ENCODE measurements around the gene TIMM10. TPM values are rescaled to one million over a fixed set of nuclear protein-coding genes. Genes with fewer than 3 reads are reported as not detected.

Gene TIMM10, protein sequence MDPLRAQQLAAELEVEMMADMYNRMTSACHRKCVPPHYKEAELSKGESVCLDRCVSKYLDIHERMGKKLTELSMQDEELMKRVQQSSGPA
- 10 to 100 TPM; 26.2 to 43.0 (median 40.1) TPM for total RNA-seq

GRCh38 chr11:57530596-57531507 lies at the start of gene TIMM10:
Gene TIMM10 (minus strand): TSS chr11:57530754. CDS start chr11:57530189, 565 bp downstream.
- WGBS: 1% methylated on average over 24 of the region's 49 CpGs
- Histone ChIP-seq H3K27me3 (no peaks in the 10 kb centered on the region), H3K36me3 (peaks cover 4% of the 10 kb centered on the region), H3K4me1 (peaks cover 20% of the 10 kb centered on the region), H3K27ac (peak within 1 kb of the TSS; percentile 76), H3K9me3 (no peaks in the 10 kb centered on the region), H3K4me3 (peak within 1 kb of the TSS; percentile 80)
- peak; percentile 97 to 98 for DNase-seq (ENCODE audit: low spot score in 2 of 2)
- TF ChIP-seq, protein P1, sequence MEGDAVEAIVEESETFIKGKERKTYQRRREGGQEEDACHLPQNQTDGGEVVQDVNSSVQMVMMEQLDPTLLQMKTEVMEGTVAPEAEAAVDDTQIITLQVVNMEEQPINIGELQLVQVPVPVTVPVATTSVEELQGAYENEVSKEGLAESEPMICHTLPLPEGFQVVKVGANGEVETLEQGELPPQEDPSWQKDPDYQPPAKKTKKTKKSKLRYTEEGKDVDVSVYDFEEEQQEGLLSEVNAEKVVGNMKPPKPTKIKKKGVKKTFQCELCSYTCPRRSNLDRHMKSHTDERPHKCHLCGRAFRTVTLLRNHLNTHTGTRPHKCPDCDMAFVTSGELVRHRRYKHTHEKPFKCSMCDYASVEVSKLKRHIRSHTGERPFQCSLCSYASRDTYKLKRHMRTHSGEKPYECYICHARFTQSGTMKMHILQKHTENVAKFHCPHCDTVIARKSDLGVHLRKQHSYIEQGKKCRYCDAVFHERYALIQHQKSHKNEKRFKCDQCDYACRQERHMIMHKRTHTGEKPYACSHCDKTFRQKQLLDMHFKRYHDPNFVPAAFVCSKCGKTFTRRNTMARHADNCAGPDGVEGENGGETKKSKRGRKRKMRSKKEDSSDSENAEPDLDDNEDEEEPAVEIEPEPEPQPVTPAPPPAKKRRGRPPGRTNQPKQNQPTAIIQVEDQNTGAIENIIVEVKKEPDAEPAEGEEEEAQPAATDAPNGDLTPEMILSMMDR (IDR thresholded peaks at IDR 0.05): no peak
- TF ChIP-seq POLR2AphosphoS5 (IDR thresholded peaks at IDR 0.05): peak in 1 of 3 donors; percentile 61

DNA sequence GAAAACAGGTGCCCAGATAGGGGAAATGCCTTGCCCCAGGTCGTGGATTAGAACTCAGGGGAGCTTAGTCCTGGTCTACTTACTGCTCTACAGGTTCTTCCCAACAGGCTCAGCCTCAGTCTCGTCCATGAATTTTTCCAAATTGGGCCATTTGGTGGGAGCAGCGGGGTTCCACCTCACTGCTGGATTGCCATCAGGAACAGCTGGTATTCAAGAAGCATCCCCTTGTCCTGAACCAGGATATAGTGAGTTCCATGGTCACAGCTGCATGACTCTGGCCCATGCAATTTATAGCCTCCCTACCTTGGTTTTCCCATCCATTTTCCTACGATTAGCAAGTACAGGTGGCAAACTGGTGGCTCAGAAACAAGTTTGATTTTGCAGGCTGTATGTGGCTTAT lies 43.5 kb upstream of the TIMM10 start:
- TF ChIP-seq EP300 (IDR thresholded peaks at IDR 0.05): no peak
- TF ChIP-seq POLR2A (IDR thresholded peaks at IDR 0.05): no peak
- TF ChIP-seq, protein P1 (IDR thresholded peaks at IDR 0.05): no peak
- TF ChIP-seq POLR2AphosphoS5 (IDR thresholded peaks at IDR 0.05): no peak
- Histone ChIP-seq H3K9me3 (no peaks in the 10 kb centered on the region), H3K27me3 (no peaks in the 10 kb centered on the region), H3K27ac (no peak overlapping the region), H3K4me1 (peaks cover 9% of the 10 kb centered on the region), H3K36me3 (no peaks in the 10 kb centered on the region), H3K4me3 (no peak overlapping the region)
- whole genome bisulfite sequencing: 71% methylated on average over 4 of the region's 4 CpGs
- no peak for DNase-seq (ENCODE audit: low spot score in 2 of 2)

DNA sequence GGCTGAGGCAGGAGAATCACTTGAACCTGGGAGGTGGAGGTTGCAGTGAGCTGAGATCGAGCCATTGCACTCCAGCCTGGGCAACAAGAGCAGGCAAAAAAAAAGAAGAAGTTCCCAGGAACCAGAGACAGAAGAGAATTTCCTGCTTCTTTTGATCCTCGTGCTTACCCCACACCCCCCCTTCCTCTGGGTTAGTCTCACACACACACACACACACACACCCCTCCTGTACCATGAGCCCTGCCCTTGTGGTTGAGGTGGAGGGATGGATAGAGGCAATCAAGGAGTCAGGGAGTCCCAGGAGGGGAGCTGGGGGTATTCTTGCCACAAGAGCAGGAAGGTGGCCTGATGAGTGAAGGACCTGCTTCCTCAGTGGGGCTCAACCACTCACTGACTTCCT lies 41.1 kb upstream of the TIMM10 start:
- no peaks in the 10 kb centered on the region for H3K9me3 ChIP-seq
- peaks cover 25% of the 10 kb centered on the region for H3K4me1 ChIP-seq
- no peaks in the 10 kb centered on the region for H3K36me3 ChIP-seq
- H3K27me3 ChIP-seq: no peaks in the 10 kb centered on the region
- DNase-seq (ENCODE audit: low spot score in 2 of 2): no peak
- TF ChIP-seq EP300 (IDR thresholded peaks at IDR 0.05): no peak
- H3K4me3 ChIP-seq: no peak overlapping the region
- no peak overlapping the region for H3K27ac ChIP-seq
- 49% methylated on average over 2 of the region's 2 CpGs for WGBS

DNA sequence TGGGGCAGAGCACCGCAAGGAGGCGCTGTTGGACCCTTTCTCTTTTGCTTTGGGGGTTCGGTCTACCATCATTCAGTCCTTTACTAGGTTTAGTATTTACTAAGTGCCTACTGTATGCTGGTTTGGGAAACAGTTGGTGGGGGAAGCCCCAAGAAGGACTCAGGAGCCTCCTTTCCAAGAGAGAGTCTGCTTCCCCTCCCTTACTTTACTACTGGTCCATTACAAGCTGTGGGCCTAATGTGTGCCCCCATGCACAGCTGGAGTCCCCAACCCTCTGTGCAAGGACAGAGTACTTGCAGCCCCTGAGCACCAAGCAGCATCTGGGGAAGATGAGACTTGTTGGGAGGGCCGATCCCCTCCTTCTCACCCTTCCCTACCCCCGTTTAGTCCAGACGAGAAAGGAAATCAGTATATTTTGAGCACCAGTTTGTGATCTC lies 37.8 kb upstream of the TIMM10 start:
- peak in 1 of 2 donors; percentile 87 for DNase-seq (ENCODE audit: low spot score in 2 of 2)

DNA sequence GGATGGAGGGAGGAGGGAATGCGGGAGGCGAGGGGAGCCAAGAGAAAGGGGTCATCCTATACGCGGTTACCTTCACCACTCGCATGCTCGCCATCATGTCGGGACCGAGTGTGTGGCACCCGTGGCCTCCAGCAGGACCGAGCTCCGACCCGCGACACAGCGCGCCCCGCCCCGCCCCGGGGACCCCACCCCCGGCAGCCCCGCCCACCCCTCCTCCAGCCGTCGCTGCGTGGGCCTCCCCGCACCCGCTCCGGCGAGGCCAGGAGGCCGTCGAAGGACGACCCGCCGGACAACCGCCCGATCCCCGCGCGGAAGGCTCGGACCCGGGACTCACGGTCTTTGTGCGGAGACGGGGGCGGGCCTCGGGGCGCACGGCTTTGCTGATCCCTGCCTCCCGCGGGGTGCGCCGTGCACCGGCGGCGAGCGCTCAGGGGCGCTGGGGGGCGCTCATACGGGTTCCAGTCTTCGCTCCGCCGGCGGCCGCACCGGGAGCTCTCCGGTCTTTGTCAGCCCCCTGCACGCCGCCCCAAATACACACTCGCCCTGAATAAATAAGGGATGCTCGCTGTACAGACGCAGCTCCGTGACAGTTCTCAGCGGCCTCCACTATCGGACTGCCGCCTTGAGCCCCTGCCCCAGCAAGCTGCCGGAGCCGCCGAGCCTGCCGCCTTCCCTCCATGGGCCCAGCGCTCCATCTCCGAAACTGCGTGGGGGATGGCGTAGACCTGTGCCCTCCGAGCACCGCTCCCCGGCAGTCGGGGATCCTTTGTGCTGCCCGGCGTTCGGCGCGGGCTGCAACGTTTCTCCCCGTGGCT lies 37.2 kb upstream of the TIMM10 start, which contains the start of gene UBE2L6:
UBE2L6 (minus strand) TSS at position 158 of the 815 bp plus-strand sequence; CDS start at position 97, 61 bp downstream.
- Histone ChIP-seq H3K27me3 (no peaks in the 10 kb centered on the region), H3K4me3 (peak within 1 kb of the TSS; percentile 96), H3K36me3 (no peaks in the 10 kb centered on the region), H3K9me3 (no peaks in the 10 kb centered on the region), H3K4me1 (peaks cover 35% of the 10 kb centered on the region), H3K27ac (peak within 1 kb of the TSS; percentile 73)
- TF ChIP-seq POLR2A (IDR thresholded peaks at IDR 0.05): no peak
- TF ChIP-seq POLR2AphosphoS5 (IDR thresholded peaks at IDR 0.05): peak in 1 of 3 donors; percentile 56
- TF ChIP-seq EP300 (IDR thresholded peaks at IDR 0.05): no peak
- TF ChIP-seq, protein P1 (IDR thresholded peaks at IDR 0.05): peak in 1 of 2 donors; percentile 78
- under 1% methylated on average over 73 of the region's 92 CpGs for WGBS
- DNase-seq (ENCODE audit: low spot score in 2 of 2): peak; percentile 74 to 88

More for the DNA sequence above, 37.8 kb upstream of the TIMM10 start:
- H3K27ac ChIP-seq: peak overlapping the region; percentile 73
- H3K9me3 ChIP-seq: no peaks in the 10 kb centered on the region
- H3K27me3 ChIP-seq: no peaks in the 10 kb centered on the region
- peak overlapping the region; percentile 96 for H3K4me3 ChIP-seq
- no peak for TF ChIP-seq POLR2A (IDR thresholded peaks at IDR 0.05)
- TF ChIP-seq, protein P1 (IDR thresholded peaks at IDR 0.05): peak in 1 of 2 donors; percentile 93
- H3K4me1 ChIP-seq: peaks cover 35% of the 10 kb centered on the region
- WGBS: 38% methylated on average over 6 of the region's 6 CpGs
- no peaks in the 10 kb centered on the region for H3K36me3 ChIP-seq
